HG02571 (cell line): ENCODE measurements around the gene PHC3.
"Not testable (repeated sequence)": the region's sequence is repeated elsewhere in the genome, so short reads cannot be mapped to it uniquely, and the experiment has no call there.

Source experiments
- ATAC-seq: cut with Tn5 transposase; IDR thresholded peaks from one replicate; pipeline ENCODE4 v1.9.1; 2021; ENCODE audit warnings: mild to moderate bottlenecking, moderate library complexity; ENCODE audit not compliant: unreplicated experiment

PHC3 gene

DNA sequence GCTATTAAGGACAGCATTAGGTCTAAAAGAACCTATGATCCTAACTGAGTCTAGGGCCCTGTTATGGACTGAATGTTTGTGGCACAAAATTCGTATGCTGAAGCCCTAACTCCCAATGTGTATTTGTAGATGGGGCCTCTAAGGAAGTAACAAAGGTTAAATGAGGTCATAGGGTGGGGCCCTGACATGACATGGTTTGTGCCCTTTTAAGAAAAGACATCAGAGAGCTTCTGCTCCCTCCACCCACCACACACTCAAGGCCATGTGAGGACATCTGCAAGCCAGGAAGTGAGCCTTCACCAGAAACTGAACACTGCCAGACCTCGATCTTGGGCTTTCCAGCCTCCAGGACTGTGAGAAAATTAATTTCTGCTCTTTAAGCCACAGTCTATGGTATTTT, 49.2 kb downstream of the PHC3 start:
- ATAC-seq = no peak

- no peak for ATAC-seq
Measured at GRCh38 chr3:170130532-170130931, 51.0 kb downstream of the PHC3 start.

- peak; percentile 29 for ATAC-seq
Measured at GRCh38 chr3:170128977-170129431, 52.5 kb downstream of the PHC3 start.

DNA sequence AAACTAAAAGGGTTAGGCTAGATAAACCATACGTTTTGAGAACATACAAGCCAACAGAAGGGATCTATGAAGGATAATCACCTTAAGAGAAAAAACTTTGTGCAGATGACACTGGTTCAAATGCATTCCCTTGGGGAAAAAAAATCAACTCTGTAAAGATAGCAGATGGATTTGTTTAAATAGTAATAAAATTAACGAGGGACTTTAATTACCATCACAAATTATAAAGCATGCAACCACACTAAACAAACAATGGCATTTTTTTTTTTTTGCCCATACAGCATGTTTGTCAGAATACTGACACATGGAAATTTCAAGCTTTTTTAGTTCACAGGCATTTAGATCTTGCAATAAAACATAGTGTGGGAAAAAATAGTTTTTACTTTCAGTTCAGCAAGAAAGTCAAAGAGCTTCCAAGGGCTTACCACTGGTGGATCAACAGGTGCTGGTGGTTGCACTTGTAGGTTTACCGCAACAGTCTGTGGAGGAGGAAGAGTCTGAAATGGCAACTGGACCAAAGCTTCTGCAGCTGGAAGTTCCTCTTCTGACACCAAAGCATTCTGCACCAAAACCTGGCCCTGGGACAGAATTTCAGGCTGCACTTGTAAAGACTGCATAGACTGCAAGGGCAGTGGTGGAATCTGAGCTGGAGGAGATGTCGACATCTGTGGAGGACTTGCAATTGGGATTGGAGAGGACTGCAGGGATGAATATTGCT, 53.1 kb downstream of the PHC3 start:
- peak; percentile 82 for ATAC-seq

GRCh38 chr3:170117134-170117533, 64.4 kb downstream of the PHC3 start:
- no peak for ATAC-seq

GRCh38 chr3:170114165-170114564, 67.4 kb downstream of the PHC3 start:
- ATAC-seq = not testable (repeated sequence)

DNA sequence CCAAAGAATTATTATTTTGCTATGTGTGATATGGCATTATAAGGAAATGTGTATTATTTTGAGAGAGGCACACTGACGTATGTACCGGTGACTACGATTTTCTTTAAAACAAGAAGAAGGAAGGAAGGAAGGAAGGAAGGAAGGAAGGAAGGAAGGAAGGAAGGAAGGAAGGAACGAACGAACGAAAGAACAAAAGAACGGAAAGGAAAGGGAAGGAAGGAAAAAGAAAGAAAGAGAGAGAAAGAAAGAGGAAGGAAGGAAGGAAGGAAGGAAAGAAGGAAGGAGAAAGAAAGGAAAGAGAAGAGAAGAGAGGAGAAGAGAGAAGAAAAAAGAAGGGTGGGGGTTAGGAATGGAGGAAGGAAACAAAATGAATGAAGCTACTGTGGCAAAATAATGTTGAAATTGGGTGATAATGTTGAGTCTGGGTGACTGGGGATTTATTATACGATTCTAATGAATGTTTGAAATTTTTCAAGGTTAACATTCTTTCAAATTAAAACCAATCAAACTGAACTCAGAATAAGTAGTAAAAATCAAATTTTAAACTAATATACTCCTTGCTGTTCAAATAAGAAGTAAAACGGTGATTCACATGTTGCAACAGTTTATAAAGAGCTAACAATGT, 70.3 kb downstream of the PHC3 start:
- ATAC-seq = no peak

DNA sequence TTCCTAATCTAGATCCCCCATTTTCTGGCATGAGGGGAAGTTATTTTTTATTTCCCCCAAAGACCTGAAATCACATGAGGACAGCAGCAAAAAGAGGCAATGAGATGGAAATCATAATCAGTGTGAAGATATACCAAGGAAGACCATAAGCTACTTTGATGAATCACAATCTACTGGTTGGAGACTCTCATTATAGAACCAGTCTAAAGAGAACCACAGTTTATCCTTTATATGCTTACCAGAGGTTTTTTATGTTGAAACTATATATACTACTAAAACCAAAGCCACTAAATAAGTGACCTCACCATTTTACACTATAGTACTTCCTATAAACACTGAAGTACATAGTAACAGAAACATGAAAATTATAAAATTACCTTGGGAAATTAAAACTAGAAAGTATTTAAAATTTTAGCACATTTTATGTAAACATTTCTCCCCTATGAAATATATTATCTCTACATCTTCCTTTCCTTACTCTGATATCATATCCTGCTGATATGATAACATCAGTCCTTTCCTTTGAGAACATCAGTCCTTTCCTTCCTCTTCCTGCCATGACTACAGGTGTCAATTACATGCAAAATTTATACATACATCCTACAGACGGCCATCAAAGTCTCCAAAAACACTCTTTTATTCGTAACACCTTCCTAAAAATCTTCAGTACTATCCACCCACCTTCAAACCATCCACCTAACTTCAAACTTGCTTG, 71.8 kb downstream of the PHC3 start:
- no peak for ATAC-seq

DNA sequence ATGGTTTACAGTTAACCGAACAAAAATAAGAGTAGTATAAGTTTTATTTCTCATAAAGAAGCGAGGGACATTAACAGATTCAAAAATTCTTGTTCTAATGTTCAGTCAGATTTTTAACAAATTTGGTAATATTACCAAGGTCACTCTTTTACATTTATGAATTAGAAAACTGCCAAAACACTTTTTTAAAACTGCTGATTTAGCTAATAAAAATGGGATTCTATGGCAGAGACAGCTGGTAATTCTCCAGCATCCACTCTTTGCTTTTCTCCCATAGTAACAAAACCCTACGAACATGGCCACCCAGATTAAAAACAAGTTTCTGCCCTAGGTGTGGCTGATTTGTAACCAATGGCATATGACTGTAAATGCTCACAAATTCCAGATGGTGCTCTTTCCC, 72.6 kb downstream of the PHC3 start:
- no peak for ATAC-seq

- no peak for ATAC-seq
Measured at GRCh38 chr3:170107941-170108340, 73.6 kb downstream of the PHC3 start.

DNA sequence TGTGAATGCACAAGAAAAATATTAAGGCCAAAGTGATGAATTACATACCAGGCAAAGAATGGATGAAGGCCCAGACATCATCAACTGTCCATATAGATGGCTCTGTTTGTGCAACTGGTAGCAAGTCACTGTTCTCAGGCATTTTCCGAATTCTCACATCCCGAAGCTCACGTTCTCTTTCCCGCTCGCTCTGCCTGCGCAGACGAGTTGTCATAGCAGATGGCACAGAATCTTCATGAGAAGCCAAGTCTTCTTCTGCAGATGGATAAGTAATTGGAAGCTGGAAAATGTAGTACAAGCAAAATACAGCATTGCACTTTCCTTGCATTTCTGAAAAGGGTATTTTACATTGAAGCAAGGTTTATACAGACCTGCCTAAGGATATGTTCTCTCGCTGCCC, 79.1 kb downstream of the PHC3 start:
- no peak for ATAC-seq

- no peak for ATAC-seq
Measured at GRCh38 chr3:170100944-170101343, 80.6 kb downstream of the PHC3 start.

DNA sequence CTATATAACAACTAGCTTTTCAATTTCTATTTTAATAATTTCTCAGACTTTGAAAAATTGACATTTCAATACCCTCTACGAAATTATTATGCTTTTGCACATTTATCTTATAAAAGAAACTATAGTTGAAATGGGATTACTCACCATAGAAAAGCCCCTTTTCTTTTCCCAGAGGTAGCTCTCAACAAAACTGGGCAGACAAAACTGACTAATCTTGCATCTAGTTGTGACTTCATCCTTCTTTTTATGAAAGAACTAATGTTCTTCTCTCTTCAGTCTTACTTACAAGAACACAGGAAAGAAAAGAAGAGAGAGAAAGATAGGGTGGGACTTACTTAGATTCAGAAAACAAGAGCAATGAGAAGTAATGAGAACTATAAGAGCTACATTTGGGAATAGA, 82.8 kb downstream of the PHC3 start:
- no peak for ATAC-seq

DNA sequence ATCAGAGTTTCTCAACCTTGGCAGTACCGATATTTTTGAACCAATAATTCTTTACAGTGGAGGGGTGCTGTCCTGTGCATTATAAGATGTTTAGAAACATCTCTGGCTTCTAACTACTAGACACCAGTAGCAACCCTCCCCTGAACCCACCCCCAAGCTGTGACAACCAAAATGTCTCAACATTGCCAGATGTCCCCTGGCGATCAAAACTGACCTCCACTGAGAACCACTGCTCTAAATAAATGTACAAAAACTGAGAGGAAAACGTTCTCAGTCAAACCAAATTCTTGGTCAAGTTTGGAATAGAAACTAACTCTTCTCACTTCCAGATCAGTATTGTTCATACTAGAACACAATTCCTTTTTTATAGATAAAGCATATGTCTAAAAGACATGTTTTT, 85.2 kb downstream of the PHC3 start:
- no peak for ATAC-seq

- no peak for ATAC-seq
Measured at GRCh38 chr3:170095771-170096170, 85.8 kb downstream of the PHC3 start.

DNA sequence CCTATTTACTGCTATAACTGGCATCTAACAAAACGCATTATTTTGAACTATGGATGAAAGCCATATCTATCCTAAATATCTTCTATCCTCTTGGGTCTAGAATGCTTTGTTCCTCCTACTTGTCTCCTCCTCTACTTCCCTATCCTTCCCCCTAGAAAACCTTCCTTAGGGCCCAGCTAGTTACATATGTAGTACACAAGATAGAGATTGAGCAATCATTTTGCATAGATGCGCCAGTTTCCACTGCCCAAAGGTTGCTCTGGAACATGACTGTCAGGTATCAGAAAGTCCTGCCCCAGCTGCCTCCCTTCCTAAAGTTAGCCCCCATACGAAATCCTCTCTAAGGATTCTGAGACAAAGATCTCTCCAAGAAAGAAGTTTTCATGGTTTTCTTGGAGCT, 88.6 kb downstream of the PHC3 start:
- no peak for ATAC-seq

- ATAC-seq = no peak
Measured at GRCh38 chr3:170090601-170090981, 90.9 kb downstream of the PHC3 start.

DNA sequence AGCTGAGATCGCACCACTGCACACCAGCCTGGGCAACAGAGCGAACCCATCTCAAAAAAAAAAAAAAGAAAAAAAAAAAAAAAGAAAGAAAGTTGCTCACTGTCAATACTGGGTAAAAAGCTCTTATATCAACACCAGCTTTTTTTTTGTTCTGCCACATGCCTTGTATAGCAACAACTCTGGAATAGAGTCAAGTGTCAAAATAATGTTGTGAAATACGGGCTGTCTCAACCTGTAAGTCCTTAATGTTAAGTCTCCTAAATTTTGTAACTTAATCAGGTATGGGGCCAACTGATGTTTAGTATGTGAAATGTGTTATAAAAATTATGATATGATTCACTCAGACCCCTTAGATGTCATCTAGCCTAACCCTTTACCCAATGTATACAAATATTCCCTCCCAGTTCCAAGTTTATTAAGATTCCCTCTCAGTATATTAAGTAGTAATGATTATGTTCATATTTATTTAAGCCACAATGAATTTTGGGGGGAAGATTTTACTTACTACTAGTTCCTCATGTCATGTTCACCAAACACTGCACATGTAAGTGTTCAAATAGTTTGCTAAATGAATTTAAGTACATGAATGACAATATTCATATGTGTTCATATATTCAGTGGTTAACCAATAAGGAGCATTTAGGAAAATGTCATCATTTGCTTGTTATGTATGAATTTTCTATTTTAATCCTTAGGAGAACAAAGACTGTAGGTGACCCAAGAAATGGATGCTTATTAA, 91.5 kb downstream of the PHC3 start:
- no peak for ATAC-seq

GRCh38 chr3:170085396-170085795, 96.1 kb downstream of the PHC3 start:
- ATAC-seq = no peak

GRCh38 chr3:170083343-170083742, 98.2 kb downstream of the PHC3 start:
- ATAC-seq = no peak

DNA sequence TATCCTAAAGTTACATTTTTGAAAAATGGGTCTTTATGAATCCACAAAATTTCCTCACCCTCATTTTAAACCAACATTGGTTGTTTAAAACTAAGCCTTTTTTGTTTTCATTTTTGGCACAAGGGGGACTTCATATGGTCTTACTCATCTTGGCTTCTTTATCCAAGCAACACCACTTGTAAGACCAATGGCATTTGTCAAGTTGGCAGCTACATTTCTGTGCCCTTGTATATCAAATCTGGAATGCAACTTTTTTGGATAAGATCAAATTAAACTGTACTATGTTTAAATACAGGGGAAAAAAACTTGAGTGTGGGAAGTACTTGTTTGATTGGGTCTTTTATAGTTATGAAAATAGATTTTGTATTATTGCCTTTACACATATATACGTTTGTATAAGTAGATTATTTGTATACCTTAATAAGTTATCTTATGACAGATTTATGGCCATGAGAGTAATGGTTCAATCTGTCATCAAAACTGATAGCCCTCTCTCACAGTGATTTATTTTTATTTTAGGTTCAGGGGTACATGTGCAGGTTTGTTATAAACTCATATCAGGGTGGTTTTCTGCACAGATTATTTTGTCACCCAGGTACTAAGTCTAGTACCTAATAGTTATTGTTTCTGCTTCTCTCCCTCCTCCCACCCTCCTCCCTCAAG, 100.3 kb downstream of the PHC3 start:
- no peak for ATAC-seq
